Hepatocyte (in vitro differentiated cells): ENCODE results near the gene RAB29. TPM values are rescaled to one million over a fixed set of nuclear protein-coding genes. Genes with fewer than 3 reads are reported as not detected.

Experiments
- DNase-seq: peaks from one replicate; pipeline ENCODE4 v3.0.0-alpha.2; 2016; ENCODE audit warnings: low spot score
- H2AFZ ChIP-seq: fragments of 200-600 bp; sonication (generic); 2 replicates; pipeline ENCODE4 v1.6.0; 2016; ENCODE audit warnings: antibody characterized with exemption, mild to moderate bottlenecking
- H3K27ac ChIP-seq: fragments of 200-600 bp; sonication (generic); 2 replicates; pipeline ENCODE4 v1.5.1; 2016; ENCODE audit warnings: mild to moderate bottlenecking
- H3K27me3 ChIP-seq: fragments of 200-600 bp; sonication (generic); 2 replicates; pipeline ENCODE4 v1.6.1; 2016
- H3K36me3 ChIP-seq: fragments of 200-600 bp; sonication (generic); replicated peaks from 2 replicates; pipeline ENCODE4 v1.5.1; 2016; ENCODE audit warnings: low read depth; ENCODE audit not compliant: insufficient read depth
- H3K4me1 ChIP-seq: fragments of 200-600 bp; sonication (generic); 2 replicates; pipeline ENCODE4 v1.5.1; 2016; ENCODE audit warnings: mild to moderate bottlenecking, moderate library complexity; ENCODE audit not compliant: insufficient read depth
- H3K4me2 ChIP-seq: fragments of 200-600 bp; sonication (generic); 2 replicates; pipeline ENCODE4 v1.6.0; 2016
- H3K4me3 ChIP-seq: fragments of 200-600 bp; sonication (generic); 2 replicates; pipeline ENCODE4 v1.5.1; 2016; ENCODE audit warnings: mild to moderate bottlenecking
- H3K79me2 ChIP-seq: fragments of 200-600 bp; sonication (generic); 2 replicates; pipeline ENCODE4 v1.6.0; 2017; ENCODE audit warnings: mild to moderate bottlenecking
- H3K9me2 ChIP-seq: fragments of 200-600 bp; sonication (generic); replicated peaks from 2 replicates; pipeline ENCODE4 v1.6.0; 2017; ENCODE audit warnings: mild to moderate bottlenecking; ENCODE audit not compliant: insufficient read depth
- H3K9me3 ChIP-seq: fragments of 200-600 bp; sonication (generic); 2 replicates; pipeline ENCODE4 v1.5.1; 2016; ENCODE audit warnings: low read depth, mild to moderate bottlenecking
- H4K20me1 ChIP-seq: fragments of 200-600 bp; sonication (generic); 2 replicates; pipeline ENCODE4 v1.6.0; 2016; ENCODE audit warnings: mild to moderate bottlenecking; ENCODE audit not compliant: insufficient read depth, poor library complexity, severe bottlenecking
- CTCF ChIP-seq: fragments of 200-600 bp; sonication (generic); IDR thresholded peaks from 2 replicates; pipeline ENCODE4 v1.5.1; 2016; ENCODE audit warnings: antibody characterized with exemption, mild to moderate bottlenecking; ENCODE audit not compliant: poor library complexity
- EZH2 ChIP-seq: fragments of 200-600 bp; sonication (generic); IDR thresholded peaks from 2 replicates; pipeline ENCODE4 v1.6.1; 2016; ENCODE audit warnings: antibody characterized with exemption, mild to moderate bottlenecking, borderline replicate concordance
- EZH2phosphoT487 ChIP-seq: fragments of 200-600 bp; sonication (generic); IDR thresholded peaks from one replicate; pipeline ENCODE4 v1.6.1; 2018; ENCODE audit warnings: antibody characterized with exemption, mild to moderate bottlenecking, low read depth, moderate library complexity; ENCODE audit not compliant: unreplicated experiment, severe bottlenecking
- WGBS: methylation state at CpG from one replicate; pipeline ENCODE4 v1.1.6; 2016; ENCODE audit warnings: low lambda C conversion rate; ENCODE audit errors: missing lambda C conversion rate; 5-methylcytosine and 5-hydroxymethylcytosine counted together
- polyA plus RNA-seq: library from polyadenylated mRNA; unstranded; fragments of >200 nt; fragmentation: Nextera tagmentation; extraction: Ambion mirVana; gene quantifications from 2 replicates; pipeline ENCODE4 v1.2.1, GENCODE V29; 2016
- total RNA-seq: library from RNA; depleted of rRNA; stranded (reverse); fragments of >200 nt; gene quantifications from 2 replicates; pipeline ENCODE4 v1.2.3, GENCODE V29; 2014

RAB29 gene
- total and polyA plus RNA-seq, 2 experiments from 2014 or later, result 33.3 to 47.5 TPM

DNA sequence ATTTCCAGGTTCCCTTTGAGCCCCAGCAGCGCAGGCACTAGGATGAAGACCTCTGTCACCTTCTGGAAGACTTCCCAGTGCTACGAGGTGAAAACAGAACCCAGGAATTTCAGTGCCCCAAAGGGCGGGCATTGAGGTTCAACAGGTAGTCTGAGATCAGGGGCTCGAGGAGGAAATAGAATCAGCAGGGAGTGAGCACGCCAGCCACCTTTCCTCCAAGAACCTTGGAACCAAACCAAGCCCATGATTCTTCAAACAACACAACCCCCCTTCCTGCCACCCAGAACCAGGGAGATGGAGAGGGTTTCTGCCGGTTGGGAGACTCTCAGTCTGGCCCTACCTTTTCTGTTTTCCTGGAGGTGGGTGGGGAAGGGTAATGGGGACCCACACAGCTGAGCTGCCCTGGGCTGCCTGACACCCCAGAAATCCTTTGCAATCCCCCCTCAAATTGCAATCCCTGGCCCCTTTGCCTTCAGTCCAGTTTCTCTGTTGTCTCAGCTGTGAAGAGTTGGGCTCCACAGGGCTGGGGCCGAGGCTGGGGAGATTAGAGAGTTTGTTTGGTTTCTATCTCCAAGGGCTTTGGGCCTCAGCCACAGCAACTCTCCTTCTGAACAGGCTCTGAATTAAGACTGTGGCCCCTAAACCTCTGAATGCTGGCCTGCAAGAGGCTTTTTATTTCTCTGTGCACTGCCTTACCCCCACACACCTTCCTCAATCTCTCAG is 25.9 kb upstream of the RAB29 start:
- Histone ChIP-seq H2AFZ (no peak overlapping the region), H3K27ac (no peak overlapping the region), H3K36me3 (no peaks in the 10 kb centered on the region), H3K4me1 (peaks cover 6% of the 10 kb centered on the region), H3K9me2 (no peaks in the 10 kb centered on the region), H3K4me3 (no peak overlapping the region), H3K4me2 (no peak overlapping the region), H3K9me3 (no peaks in the 10 kb centered on the region), H3K79me2 (no peaks in the 10 kb centered on the region), H3K27me3 (no peaks in the 10 kb centered on the region), H4K20me1 (no peaks in the 10 kb centered on the region)
- TF ChIP-seq EZH2, result no peak
- no peak for TF ChIP-seq EZH2phosphoT487
- TF ChIP-seq CTCF, result no peak
- DNase-seq, result no peak
- 80% methylated on average over 7 of the region's 7 CpGs for WGBS

DNA sequence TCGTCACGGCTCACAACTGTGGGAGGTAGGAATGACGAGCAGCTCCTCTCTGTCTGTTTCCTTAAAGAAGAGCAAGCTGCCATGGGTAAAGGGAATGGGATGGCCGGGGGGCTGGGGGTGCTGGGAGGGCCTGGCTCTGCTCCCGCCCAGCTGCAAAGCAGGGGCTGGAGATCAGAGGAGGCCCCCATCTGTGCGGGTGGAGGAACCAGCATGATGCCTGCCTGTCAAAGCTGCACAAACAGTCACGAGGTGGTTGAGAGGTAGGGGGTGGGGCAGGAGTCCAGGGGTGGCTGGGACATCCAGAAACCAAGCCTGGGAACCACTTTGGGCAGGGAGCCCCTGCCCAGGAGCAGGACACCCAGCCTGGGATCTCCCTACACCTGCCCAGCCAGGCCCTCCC is 25.1 kb upstream of the RAB29 start:
- peaks cover 6% of the 10 kb centered on the region for H3K4me1 ChIP-seq
- DNase-seq, result no peak
- no peak for TF ChIP-seq EZH2phosphoT487
- no peak for TF ChIP-seq EZH2
- no peak for TF ChIP-seq CTCF

DNA sequence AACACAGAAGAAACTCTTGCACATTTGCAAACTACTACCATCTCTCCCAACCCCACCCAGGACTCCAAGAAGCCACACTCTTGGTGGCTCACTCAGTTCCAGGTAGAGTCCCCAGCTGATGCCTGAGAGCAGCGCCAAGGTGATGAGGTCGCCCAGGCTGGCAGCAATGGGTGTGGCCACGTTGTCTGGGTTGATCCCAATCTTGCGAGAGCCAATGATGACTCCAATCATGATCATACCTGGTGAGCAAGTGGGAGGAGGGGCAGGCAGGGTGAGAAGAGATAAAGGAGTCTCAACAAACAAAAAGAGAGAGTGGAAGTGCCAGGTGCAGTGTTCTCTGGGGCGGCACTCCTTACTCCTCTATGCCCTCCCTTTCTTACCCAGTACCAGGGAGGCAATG is 23.3 kb upstream of the RAB29 start:
- Histone ChIP-seq H3K4me2 (no peak overlapping the region), H2AFZ (no peak overlapping the region), H3K27me3 (no peaks in the 10 kb centered on the region), H4K20me1 (no peaks in the 10 kb centered on the region), H3K79me2 (no peaks in the 10 kb centered on the region), H3K9me2 (no peaks in the 10 kb centered on the region), H3K9me3 (no peaks in the 10 kb centered on the region), H3K36me3 (no peaks in the 10 kb centered on the region), H3K4me3 (no peak overlapping the region), H3K4me1 (peaks cover 6% of the 10 kb centered on the region), H3K27ac (no peak overlapping the region)
- DNase-seq, result no peak
- TF ChIP-seq EZH2 (no peak), CTCF (no peak), EZH2phosphoT487 (no peak)
- WGBS, result 88% methylated on average over 5 of the region's 5 CpGs

More for the DNA sequence above, 25.1 kb upstream of the RAB29 start:
- 78% methylated on average over 7 of the region's 7 CpGs for WGBS
- Histone ChIP-seq H3K36me3 (no peaks in the 10 kb centered on the region), H3K9me2 (no peaks in the 10 kb centered on the region), H3K9me3 (no peaks in the 10 kb centered on the region), H3K79me2 (no peaks in the 10 kb centered on the region), H3K27ac (no peak overlapping the region), H3K4me2 (no peak overlapping the region), H2AFZ (no peak overlapping the region), H3K27me3 (no peaks in the 10 kb centered on the region), H3K4me3 (no peak overlapping the region), H4K20me1 (no peaks in the 10 kb centered on the region)
